Measurements from ENCODE around the gene ZCCHC13. TPM values are rescaled to one million over a fixed set of nuclear protein-coding genes. Genes with fewer than 3 reads are reported as not detected.

ZCCHC13 gene
- total and polyA plus RNA-seq, 2 of the 8 experiments (the other 6 are each of a cell fraction or from before 2014, with no cell fraction given) = not detected

DNA sequence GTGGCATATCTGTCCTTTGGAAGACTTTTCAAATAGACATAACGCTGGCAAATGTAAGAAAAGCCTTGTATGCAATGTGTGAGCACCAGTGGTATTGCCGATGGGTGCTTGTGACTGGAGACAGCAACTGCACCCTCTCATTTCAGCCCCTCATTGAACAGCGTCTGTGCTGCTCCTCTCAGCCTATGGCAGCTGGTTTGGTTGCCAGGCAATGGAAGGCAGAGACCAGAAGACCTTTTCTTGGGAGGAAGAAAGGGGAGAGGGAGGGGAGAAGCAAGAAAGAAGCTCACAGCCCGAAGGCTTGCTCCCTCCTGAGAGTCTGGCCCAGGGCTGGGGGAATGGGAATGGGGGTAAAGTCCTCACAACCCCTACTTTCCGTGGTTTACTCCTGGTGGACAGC is 20.2 kb downstream of the ZCCHC13 start:
- H4K91ac ChIP-seq (replicated peaks; ENCODE audit: insufficient read length, low read length) = peak overlapping the region; percentile 10
- H3K27me3 ChIP-seq (replicated peaks in 1 of 4; ENCODE audit: control insufficient read depth in 3 of 4, extremely low read depth in 1 of 4, insufficient read depth in 3 of 4, low read length in 3 of 4) = no peaks in the 10 kb centered on the region
- peak overlapping the region; percentile 27; the same call in 1 of the 2 replicates for H2BK12ac ChIP-seq (ENCODE audit: low read depth, low read length)
- peaks cover 0 to 12% (median 8%) of the 10 kb centered on the region in 4 experiments; a peak in 4 of 7 replicates for H3K4me1 ChIP-seq (replicated peaks in 1 of 4; ENCODE audit: control insufficient read depth in 3 of 4, insufficient read depth in 4 of 4, low read length in 3 of 4)
- H2BK15ac ChIP-seq (ENCODE audit: low read length) = no peak overlapping the region
- H2AFZ ChIP-seq (ENCODE audit: low read length) = no peak overlapping the region
- H2BK20ac ChIP-seq (ENCODE audit: low read length) = peak overlapping the region; percentile 21; the same call in 1 of the 2 replicates
- H3K36me3 ChIP-seq (ENCODE audit: control insufficient read depth in 2 of 4, insufficient read depth in 4 of 4, low read length in 3 of 4) = no peaks in the 10 kb centered on the region
- H4K20me1 ChIP-seq (replicated peaks in 1 of 2; ENCODE audit: control insufficient read depth in 1 of 2, insufficient read depth in 2 of 2, low read length in 2 of 2) = no peaks in the 10 kb centered on the region
- H3K4ac ChIP-seq (replicated peaks; ENCODE audit: insufficient read length, low read depth, low read length) = no peak overlapping the region
- DNase-seq (ENCODE audit: low read depth in 1 of 2, low spot score in 2 of 2) (no peak), FAIRE-seq (no peak)
- no peaks in the 10 kb centered on the region for H3K79me2 ChIP-seq (ENCODE audit: control insufficient read depth in 1 of 2, insufficient read depth in 2 of 2, low read length in 2 of 2)
- no peak overlapping the region for H3K23ac ChIP-seq (ENCODE audit: insufficient read length)
- no peaks in the 10 kb centered on the region; a peak in 1 of 4 replicates for H3K9me3 ChIP-seq (ENCODE audit: insufficient read depth in 2 of 2, low read depth in 1 of 2, low read length in 1 of 2)
- H3K79me1 ChIP-seq (ENCODE audit: low read depth, low read length) = no peaks in the 10 kb centered on the region
- no peak overlapping the region for H3K9ac ChIP-seq (replicated peaks in 1 of 4; ENCODE audit: extremely low read depth in 1 of 4, low read depth in 3 of 4, low read length in 3 of 4)
- H3K27ac ChIP-seq (ENCODE audit: low read depth, low read length) = no peak overlapping the region
- H2BK5ac ChIP-seq (ENCODE audit: low read depth, low read length) = peak overlapping the region; percentile 67; the same call in 1 of the 2 replicates
- peak overlapping the region; percentile 30 for H3K56ac ChIP-seq (replicated peaks; ENCODE audit: insufficient read length, low read depth, low read length)
- CTCF ChIA-PET (ENCODE audit: partially characterized antibody) = interaction anchor here (0.9 to 2.5 kb wide), 12 partner anchors 19 to 302 kb away, joined by 3 to 11 read pairs (median 3); no protein-coding TSS in a partner anchor
- peak overlapping the region; percentile 24; the same call in 1 of the 2 replicates for H3K18ac ChIP-seq (ENCODE audit: extremely low read depth, low read length)
- H4K8ac ChIP-seq (ENCODE audit: extremely low read depth, insufficient read depth, low read length) = no peak overlapping the region
- WGBS, 2 experiments (ENCODE audit: extremely low coverage in 1 of 2, insufficient coverage in 1 of 2, insufficient read length in 1 of 2, insufficient replicate concordance in 2 of 2, low coverage in 1 of 2, low lambda C conversion rate in 2 of 2, missing lambda C conversion rate in 1 of 2) = 84% methylated on average over 4 of the region's 5 CpGs; no CpG with 5 or more reads in 1 of the 2 experiments
- H3K14ac ChIP-seq (ENCODE audit: insufficient read length) = no peak overlapping the region
- no peak overlapping the region for H4K5ac ChIP-seq (ENCODE audit: insufficient read length, low read depth, low read length)
- no peaks in the 10 kb centered on the region for H3K23me2 ChIP-seq (ENCODE audit: low read depth, low read length)
- H2BK120ac ChIP-seq (replicated peaks; ENCODE audit: low read depth, low read length) = peak overlapping the region; percentile 83
- no peak overlapping the region for H3K4me3 ChIP-seq (ENCODE audit: extremely low read depth in 1 of 4, insufficient read depth in 2 of 4, low read depth in 3 of 4, low read length in 4 of 4)
- POLR2A ChIA-PET (ENCODE audit: partially characterized antibody) = interaction anchor here (1.4 to 4.0 kb wide), 4 partner anchors 32 to 86 kb away, joined by 3 to 25 read pairs (median 4); no protein-coding TSS in a partner anchor
- no peak overlapping the region for H2AK5ac ChIP-seq (ENCODE audit: low read depth, low read length)
- no peak overlapping the region for H3K4me2 ChIP-seq (ENCODE audit: insufficient read depth in 1 of 2, low read depth in 2 of 2, low read length in 2 of 2)
- no peak for TF ChIP-seq KDM5A (IDR thresholded peaks at IDR 0.05; ENCODE audit: low read length)
- no peak for TF ChIP-seq SAP30 (IDR thresholded peaks at IDR 0.05; ENCODE audit: insufficient read depth, insufficient replicate concordance, low read length)
- TF ChIP-seq RAD21 (IDR thresholded peaks at IDR 0.05 in 1 of 2, conservative IDR thresholded peaks at IDR 0.05 in 1 of 2; ENCODE audit: low read depth in 2 of 2, low read length in 2 of 2) = no peak
- TF ChIP-seq MAFK (IDR thresholded peaks at IDR 0.05; ENCODE audit: low read depth, low read length) = no peak
- TF ChIP-seq RNF2 (IDR thresholded peaks at IDR 0.05; ENCODE audit: borderline replicate concordance, low read depth, low read length, missing control alignments, poor library complexity, severe bottlenecking) = no peak
- TF ChIP-seq JUN (IDR thresholded peaks at IDR 0.05; ENCODE audit: low read depth, low read length) = no peak
- TF ChIP-seq CHD2 (IDR thresholded peaks at IDR 0.05; ENCODE audit: low read length) = no peak
- no peak for TF ChIP-seq SP2 (IDR thresholded peaks at IDR 0.05; ENCODE audit: low read length)
- no peak for TF ChIP-seq TEAD4 (IDR thresholded peaks at IDR 0.05; ENCODE audit: low read depth, low read length)
- no peak for TF ChIP-seq TCF12 (IDR thresholded peaks at IDR 0.05; ENCODE audit: low read depth, low read length)
- no peak for TF ChIP-seq JUND (IDR thresholded peaks at IDR 0.05; ENCODE audit: low read length)
- TF ChIP-seq BCL11A (IDR thresholded peaks at IDR 0.05; ENCODE audit: low read depth in 2 of 2, low read length in 2 of 2) = no peak
